ENCODE data around the gene PECR.

- TF ChIP-seq POLR2A (IDR thresholded peaks at IDR 0.05; ENCODE audit: low read length) (no peak), GATA1 (IDR thresholded peaks at IDR 0.05; ENCODE audit: low read depth, low read length) (no peak)
Observed at GRCh38 chr2:216071111-216071851, 10.3 kb downstream of the PECR start.
